Liver (tissue), 9 donors: Measurements from ENCODE around the gene ANKRD30B. TPM values are rescaled to one million over a fixed set of nuclear protein-coding genes. Genes with fewer than 3 reads are reported as not detected.
"Not testable (repeated sequence)": the region's sequence is repeated elsewhere in the genome, so short reads cannot be mapped to it uniquely, and the experiment has no call there.

ENCODE experiments used
- DNase-seq: peaks from one replicate; pipeline ENCODE4 v3.0.0-alpha.2; 2017; ENCODE audit warnings: low spot score
- H3K27ac ChIP-seq, 2 donors: one replicate each; pipeline ENCODE4 v1.7.0; 2013; ENCODE audit warnings: inconsistent platforms in 2 of 2, low read length in 2 of 2, control low read depth in 1 of 2, low read depth in 1 of 2, mild to moderate bottlenecking in 1 of 2
- H3K27me3 ChIP-seq, 4 donors: one replicate each; pipeline versions ENCODE4 v1.6.1 to v1.7.0; 2013; ENCODE audit warnings: low read length in 3 of 4, inconsistent platforms in 1 of 4, mild to moderate bottlenecking in 1 of 4, moderate library complexity in 1 of 4; ENCODE audit not compliant: control insufficient read depth in 4 of 4, insufficient read depth in 4 of 4
- H3K36me3 ChIP-seq, 4 donors: one replicate each; pipeline versions ENCODE4 v1.6.1 to v1.7.0; 2013; ENCODE audit warnings: low read length in 3 of 4, mild to moderate bottlenecking in 3 of 4, low read depth in 1 of 4, moderate library complexity in 1 of 4; ENCODE audit not compliant: control insufficient read depth in 4 of 4, insufficient read depth in 3 of 4
- H3K4me1 ChIP-seq, 4 donors: one replicate each; pipeline versions ENCODE4 v1.6.1 to v1.7.0; 2013; ENCODE audit warnings: low read length in 3 of 4, mild to moderate bottlenecking in 3 of 4, moderate library complexity in 1 of 4; ENCODE audit not compliant: control insufficient read depth in 4 of 4, insufficient read depth in 4 of 4
- H3K4me3 ChIP-seq, 3 donors: one replicate each; pipeline versions ENCODE4 v1.6.1 to v1.7.0; 2013; ENCODE audit warnings: low read length in 3 of 3, control low read depth in 1 of 3, low read depth in 1 of 3, mild to moderate bottlenecking in 1 of 3
- H3K9ac ChIP-seq, 2 donors: one replicate each; pipeline ENCODE4 v1.7.0; 2013; ENCODE audit warnings: low read length in 2 of 2, mild to moderate bottlenecking in 2 of 2, moderate library complexity in 2 of 2, control low read depth in 1 of 2, low read depth in 1 of 2
- H3K9me3 ChIP-seq, 4 donors: one replicate each; pipeline versions ENCODE4 v1.6.1 to v1.7.0; 2013; ENCODE audit warnings: low read length in 3 of 4; ENCODE audit not compliant: control insufficient read depth in 4 of 4
- EGR1 ChIP-seq, 2 donors: IDR thresholded peaks; 2 replicates each; pipeline ENCODE4 v1.6.1; 2016 to 2018; ENCODE audit warnings: antibody characterized with exemption in 2 of 2, low read depth in 2 of 2
- FOXA1 ChIP-seq: IDR thresholded peaks from 2 replicates; pipeline ENCODE4 v1.6.1; 2016; ENCODE audit warnings: antibody characterized with exemption
- FOXA2 ChIP-seq: IDR thresholded peaks from 2 replicates; pipeline ENCODE4 v1.6.1; 2016; ENCODE audit warnings: antibody characterized with exemption
- GABPA ChIP-seq, 2 donors: IDR thresholded peaks in 1 of 2; conservative IDR thresholded peaks in 1 of 2; 2 replicates each; pipeline ENCODE4 v1.6.1; 2016; ENCODE audit warnings: antibody characterized with exemption in 2 of 2, mild to moderate bottlenecking in 1 of 2, moderate library complexity in 1 of 2
- HNF4A ChIP-seq, 2 donors: conservative IDR thresholded peaks; 2 replicates each; pipeline ENCODE4 v1.6.1; 2016; ENCODE audit warnings: antibody characterized with exemption in 2 of 2, mild to moderate bottlenecking in 2 of 2
- HNF4G ChIP-seq: IDR thresholded peaks from 2 replicates; pipeline ENCODE4 v1.6.1; 2016; ENCODE audit warnings: antibody characterized with exemption
- JUND ChIP-seq, 2 donors: IDR thresholded peaks; 2 replicates each; pipeline ENCODE4 v1.6.1; 2016; ENCODE audit warnings: antibody characterized with exemption in 2 of 2
- NR2F2 ChIP-seq: IDR thresholded peaks from 2 replicates; pipeline ENCODE4 v1.6.1; 2016; ENCODE audit warnings: antibody characterized with exemption
- RAD21 ChIP-seq, 2 donors: IDR thresholded peaks; 2 replicates each; pipeline ENCODE4 v1.6.1; 2016; ENCODE audit warnings: antibody characterized with exemption in 2 of 2, mild to moderate bottlenecking in 2 of 2
- RXRA ChIP-seq, 2 donors: IDR thresholded peaks; 2 replicates each; pipeline ENCODE4 v1.6.1; 2017 to 2018; ENCODE audit warnings: antibody characterized with exemption in 2 of 2, mild to moderate bottlenecking in 1 of 2
- SP1 ChIP-seq: IDR thresholded peaks from 2 replicates; pipeline ENCODE4 v1.6.1; 2018; ENCODE audit warnings: antibody characterized with exemption, mild to moderate bottlenecking
- TAF1 ChIP-seq: conservative IDR thresholded peaks from 2 replicates; pipeline ENCODE4 v1.6.1; 2016; ENCODE audit warnings: antibody characterized with exemption, mild to moderate bottlenecking
- YY1 ChIP-seq: IDR thresholded peaks from 2 replicates; pipeline ENCODE4 v1.6.1; 2016; ENCODE audit warnings: antibody characterized with exemption, mild to moderate bottlenecking
- WGBS: extraction: QIAGEN DNeasy Blood & Tissue Kit; methylation state at CpG from one replicate; pipeline ENCODE4 v1.1.7; 2013; 5-methylcytosine and 5-hydroxymethylcytosine counted together
- polyA plus RNA-seq, 2 donors: library from polyadenylated mRNA; stranded (reverse) in 1 of 2; unstranded in 1 of 2; fragments of 200-250 nt in 1 of 2; fragments of >200 nt in 1 of 2; fragmentation: Nextera tagmentation in 1 of 2; extraction: Ambion mirVana in 1 of 2; gene quantifications; one replicate each; pipeline versions ENCODE4 v1.2.1 to v1.2.3, GENCODE V29; 2013 to 2015
- total RNA-seq, 2 donors: library from RNA; depleted of rRNA; stranded (reverse); fragments of >200 nt; gene quantifications; one replicate each; pipeline ENCODE4 v1.2.3, GENCODE V29; 2014
- TF ChIP-seq, protein P1 (sequence below): IDR thresholded peaks from 2 replicates; pipeline ENCODE4 v1.6.1; 2016; ENCODE audit warnings: antibody characterized with exemption
- TF ChIP-seq, protein P2 (sequence below): IDR thresholded peaks from 2 replicates; pipeline ENCODE4 v1.6.1; 2016; ENCODE audit warnings: antibody characterized with exemption
- TF ChIP-seq, protein P3 (sequence below): fragments of 150-350 bp; IDR thresholded peaks from 2 replicates; pipeline ENCODE4 v1.5.1; 2017; ENCODE audit warnings: improper control_type of control experiment, low read depth, low read length; ENCODE audit not compliant: missing input control
- TF ChIP-seq, protein P4 (sequence below): IDR thresholded peaks from 2 replicates; pipeline ENCODE4 v1.6.1; 2016; ENCODE audit warnings: antibody characterized with exemption, mild to moderate bottlenecking
- donor health status: healthy.
- donor health status: healthy.
- donor health status: healthy.
- donor health status: healthy.
- donor health status: healthy.

The ANKRD30B gene
- total and polyA plus RNA-seq, 4 donors, result not detected

DNA sequence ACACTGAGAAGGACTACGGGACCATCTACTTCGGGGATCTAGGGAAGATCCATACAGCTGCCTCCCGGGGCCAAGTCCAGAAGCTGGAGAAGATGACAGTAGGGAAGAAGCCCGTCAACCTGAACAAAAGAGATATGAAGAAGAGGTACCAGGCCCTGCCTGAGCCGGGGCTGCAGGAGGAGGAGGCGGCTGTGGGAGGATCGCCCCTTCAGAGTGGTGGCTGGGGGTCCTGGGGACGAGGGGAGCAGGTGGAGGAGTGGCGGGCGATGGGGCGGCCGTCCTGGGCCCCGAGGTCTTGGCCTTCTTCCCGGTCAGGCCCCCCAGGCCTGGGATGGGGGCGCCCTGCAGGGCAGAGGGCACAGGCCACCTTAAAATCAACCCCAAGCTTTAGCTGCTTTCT is 524 bp downstream of the ANKRD30B start (continued):
- TF ChIP-seq, protein P1, sequence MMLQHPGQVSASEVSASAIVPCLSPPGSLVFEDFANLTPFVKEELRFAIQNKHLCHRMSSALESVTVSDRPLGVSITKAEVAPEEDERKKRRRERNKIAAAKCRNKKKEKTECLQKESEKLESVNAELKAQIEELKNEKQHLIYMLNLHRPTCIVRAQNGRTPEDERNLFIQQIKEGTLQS, result no peak
- TF ChIP-seq, protein P2, sequence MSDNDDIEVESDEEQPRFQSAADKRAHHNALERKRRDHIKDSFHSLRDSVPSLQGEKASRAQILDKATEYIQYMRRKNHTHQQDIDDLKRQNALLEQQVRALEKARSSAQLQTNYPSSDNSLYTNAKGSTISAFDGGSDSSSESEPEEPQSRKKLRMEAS, result no peak
- no peak for TF ChIP-seq SP1
- TF ChIP-seq RXRA (IDR thresholded peaks at IDR 0.05), result no peak
- no peak for TF ChIP-seq YY1
- no peak for TF ChIP-seq FOXA1
- no peak for TF ChIP-seq HNF4A (conservative IDR thresholded peaks at IDR 0.05)
- no peak for TF ChIP-seq EGR1 (IDR thresholded peaks at IDR 0.05; ENCODE audit: low read depth in 2 of 2)
- TF ChIP-seq HNF4G, result no peak
- no peak for TF ChIP-seq FOXA2

DNA sequence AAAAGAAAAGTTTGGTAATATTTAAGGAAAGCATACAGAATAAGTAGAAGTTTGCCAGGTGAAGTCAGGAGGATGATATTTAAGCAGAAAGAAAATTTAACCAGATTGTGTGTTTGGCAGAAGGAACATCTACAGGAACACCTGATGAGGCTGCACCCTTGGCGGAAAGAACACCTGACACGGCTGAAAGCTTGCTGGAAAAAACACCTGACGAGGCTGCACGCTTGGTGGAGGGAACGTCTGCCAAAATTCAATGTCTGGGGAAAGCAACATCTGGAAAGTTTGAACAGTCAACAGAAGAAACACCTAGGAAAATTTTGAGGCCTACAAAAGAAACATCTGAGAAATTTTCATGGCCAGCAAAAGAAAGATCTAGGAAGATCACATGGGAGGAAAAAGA is 15.6 kb downstream of the ANKRD30B start:
- 77% methylated on average over 5 of the region's 5 CpGs for WGBS
- not testable (repeated sequence) for DNase-seq, H3K4me1 ChIP-seq, H3K4me3 ChIP-seq, H3K27me3 ChIP-seq, H3K27ac ChIP-seq, H3K36me3 ChIP-seq, H3K9ac ChIP-seq, H3K9me3 ChIP-seq

DNA sequence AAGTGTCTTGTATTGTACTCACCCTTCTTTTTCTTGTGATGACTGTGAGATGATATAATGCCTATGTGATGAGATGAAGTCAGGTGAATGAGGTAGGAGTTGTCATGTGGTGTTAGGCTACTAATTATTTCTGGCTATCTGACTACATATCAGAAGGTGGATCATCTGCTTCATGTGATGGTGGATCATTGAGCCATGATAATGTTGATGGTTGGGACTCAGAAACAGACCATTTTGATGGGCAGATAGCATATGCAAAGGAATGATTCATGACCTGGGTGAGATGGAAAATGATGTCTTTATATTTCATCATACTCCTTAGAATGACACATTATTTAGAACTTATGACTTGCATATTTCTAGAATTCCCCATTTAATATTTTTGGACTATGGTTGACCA is 19.5 kb downstream of the ANKRD30B start:
- Histone ChIP-seq H3K36me3 (no peaks in the 10 kb centered on the region), H3K27me3 (no peaks in the 10 kb centered on the region), H3K9me3 (no peaks in the 10 kb centered on the region), H3K4me3 (no peak overlapping the region), H3K27ac (no peak overlapping the region), H3K4me1 (no peaks in the 10 kb centered on the region), H3K9ac (no peak overlapping the region)
- no peak for TF ChIP-seq HNF4G
- no peak for TF ChIP-seq JUND (IDR thresholded peaks at IDR 0.05)
- no peak for DNase-seq

DNA sequence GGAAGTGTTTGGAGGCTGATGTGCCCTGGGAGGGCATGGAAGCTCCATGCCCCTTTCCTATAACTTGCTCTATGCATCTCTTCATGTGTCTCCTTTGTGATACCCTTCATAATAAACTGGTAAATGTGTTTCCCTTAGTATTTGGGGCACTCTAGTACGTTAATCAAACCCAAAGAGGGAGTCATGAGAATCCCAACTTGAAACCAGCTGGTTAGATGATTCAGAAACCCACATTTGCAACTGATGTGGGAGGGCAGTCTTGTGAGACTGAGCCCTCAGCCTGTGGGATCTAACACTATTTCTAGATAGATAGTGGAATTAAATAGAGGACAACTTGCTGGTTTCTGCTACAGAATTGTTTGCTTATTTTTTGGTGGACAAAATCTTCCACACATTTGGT is 20.3 kb downstream of the ANKRD30B start:
- H3K36me3 ChIP-seq, result no peaks in the 10 kb centered on the region
- no peak for DNase-seq
- H3K4me3 ChIP-seq, result no peak overlapping the region
- no peak overlapping the region for H3K9ac ChIP-seq
- no peaks in the 10 kb centered on the region for H3K4me1 ChIP-seq
- no peaks in the 10 kb centered on the region for H3K27me3 ChIP-seq
- TF ChIP-seq FOXA1 (no peak), FOXA2 (no peak), TAF1 (no peak), NR2F2 (no peak), EGR1 (IDR thresholded peaks at IDR 0.05; ENCODE audit: low read depth in 2 of 2) (no peak), HNF4G (no peak), RAD21 (IDR thresholded peaks at IDR 0.05) (no peak), HNF4A (conservative IDR thresholded peaks at IDR 0.05) (no peak), YY1 (no peak), RXRA (IDR thresholded peaks at IDR 0.05) (no peak), SP1 (no peak), GABPA (IDR thresholded peaks at IDR 0.05 in 1 of 2, conservative IDR thresholded peaks at IDR 0.05 in 1 of 2) (no peak)
- TF ChIP-seq, protein P1, result no peak
- TF ChIP-seq, protein P2, result no peak
- TF ChIP-seq, protein P3, sequence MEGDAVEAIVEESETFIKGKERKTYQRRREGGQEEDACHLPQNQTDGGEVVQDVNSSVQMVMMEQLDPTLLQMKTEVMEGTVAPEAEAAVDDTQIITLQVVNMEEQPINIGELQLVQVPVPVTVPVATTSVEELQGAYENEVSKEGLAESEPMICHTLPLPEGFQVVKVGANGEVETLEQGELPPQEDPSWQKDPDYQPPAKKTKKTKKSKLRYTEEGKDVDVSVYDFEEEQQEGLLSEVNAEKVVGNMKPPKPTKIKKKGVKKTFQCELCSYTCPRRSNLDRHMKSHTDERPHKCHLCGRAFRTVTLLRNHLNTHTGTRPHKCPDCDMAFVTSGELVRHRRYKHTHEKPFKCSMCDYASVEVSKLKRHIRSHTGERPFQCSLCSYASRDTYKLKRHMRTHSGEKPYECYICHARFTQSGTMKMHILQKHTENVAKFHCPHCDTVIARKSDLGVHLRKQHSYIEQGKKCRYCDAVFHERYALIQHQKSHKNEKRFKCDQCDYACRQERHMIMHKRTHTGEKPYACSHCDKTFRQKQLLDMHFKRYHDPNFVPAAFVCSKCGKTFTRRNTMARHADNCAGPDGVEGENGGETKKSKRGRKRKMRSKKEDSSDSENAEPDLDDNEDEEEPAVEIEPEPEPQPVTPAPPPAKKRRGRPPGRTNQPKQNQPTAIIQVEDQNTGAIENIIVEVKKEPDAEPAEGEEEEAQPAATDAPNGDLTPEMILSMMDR, result no peak
- TF ChIP-seq, protein P4, sequence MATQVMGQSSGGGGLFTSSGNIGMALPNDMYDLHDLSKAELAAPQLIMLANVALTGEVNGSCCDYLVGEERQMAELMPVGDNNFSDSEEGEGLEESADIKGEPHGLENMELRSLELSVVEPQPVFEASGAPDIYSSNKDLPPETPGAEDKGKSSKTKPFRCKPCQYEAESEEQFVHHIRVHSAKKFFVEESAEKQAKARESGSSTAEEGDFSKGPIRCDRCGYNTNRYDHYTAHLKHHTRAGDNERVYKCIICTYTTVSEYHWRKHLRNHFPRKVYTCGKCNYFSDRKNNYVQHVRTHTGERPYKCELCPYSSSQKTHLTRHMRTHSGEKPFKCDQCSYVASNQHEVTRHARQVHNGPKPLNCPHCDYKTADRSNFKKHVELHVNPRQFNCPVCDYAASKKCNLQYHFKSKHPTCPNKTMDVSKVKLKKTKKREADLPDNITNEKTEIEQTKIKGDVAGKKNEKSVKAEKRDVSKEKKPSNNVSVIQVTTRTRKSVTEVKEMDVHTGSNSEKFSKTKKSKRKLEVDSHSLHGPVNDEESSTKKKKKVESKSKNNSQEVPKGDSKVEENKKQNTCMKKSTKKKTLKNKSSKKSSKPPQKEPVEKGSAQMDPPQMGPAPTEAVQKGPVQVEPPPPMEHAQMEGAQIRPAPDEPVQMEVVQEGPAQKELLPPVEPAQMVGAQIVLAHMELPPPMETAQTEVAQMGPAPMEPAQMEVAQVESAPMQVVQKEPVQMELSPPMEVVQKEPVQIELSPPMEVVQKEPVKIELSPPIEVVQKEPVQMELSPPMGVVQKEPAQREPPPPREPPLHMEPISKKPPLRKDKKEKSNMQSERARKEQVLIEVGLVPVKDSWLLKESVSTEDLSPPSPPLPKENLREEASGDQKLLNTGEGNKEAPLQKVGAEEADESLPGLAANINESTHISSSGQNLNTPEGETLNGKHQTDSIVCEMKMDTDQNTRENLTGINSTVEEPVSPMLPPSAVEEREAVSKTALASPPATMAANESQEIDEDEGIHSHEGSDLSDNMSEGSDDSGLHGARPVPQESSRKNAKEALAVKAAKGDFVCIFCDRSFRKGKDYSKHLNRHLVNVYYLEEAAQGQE, result no peak
- no peaks in the 10 kb centered on the region for H3K9me3 ChIP-seq
- H3K27ac ChIP-seq, result no peak overlapping the region
- WGBS, result 24% methylated on average over 1 of the region's 1 CpG
